GM20431 (cell line): ENCODE results near the gene NSDHL.
"Not testable (repeated sequence)": the region's sequence is repeated elsewhere in the genome, so short reads cannot be mapped to it uniquely, and the experiment has no call there.

Experiments
- in situ Hi-C: fragments of 300-500 bp; cut with MseI, MboI; formaldehyde crosslinking; loops from one replicate; pipeline ENCODE4 v1.15.0; 2020; ENCODE audit warnings: low sequenced_read_pairs; ENCODE audit not compliant: unreplicated experiment

NSDHL gene

GRCh38 chrX:152835470-152835869 lies 4.6 kb downstream of the NSDHL start:
- in situ Hi-C loops: not testable (repeated sequence)

DNA sequence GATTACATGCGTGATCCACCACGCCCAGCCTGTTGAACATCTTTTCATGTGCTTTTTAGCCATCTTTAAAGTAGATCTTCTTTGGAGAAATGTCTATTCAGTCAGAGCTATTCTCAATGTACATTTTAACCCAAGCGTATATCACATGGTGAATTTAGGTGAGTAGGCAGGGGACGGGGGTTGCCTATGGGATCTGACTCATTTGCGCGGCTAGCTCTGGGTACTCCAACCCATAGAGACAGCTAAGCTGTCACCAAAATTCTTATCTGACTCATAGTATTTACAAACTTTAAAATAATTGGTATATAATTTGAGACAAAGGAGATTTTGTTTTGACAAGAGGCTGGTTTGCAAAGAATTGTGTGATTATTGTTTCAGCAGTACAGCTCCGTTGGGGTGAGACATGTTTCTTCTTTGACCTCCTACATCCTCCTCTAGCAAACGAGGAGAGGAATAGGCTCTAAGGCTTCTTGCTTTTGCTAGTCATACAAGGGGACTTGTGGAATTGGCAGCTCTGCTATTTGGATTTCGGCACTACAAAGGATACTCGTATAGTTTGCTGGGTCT lies 12.0 kb downstream of the NSDHL start:
- in situ Hi-C loops: no loop called here

DNA sequence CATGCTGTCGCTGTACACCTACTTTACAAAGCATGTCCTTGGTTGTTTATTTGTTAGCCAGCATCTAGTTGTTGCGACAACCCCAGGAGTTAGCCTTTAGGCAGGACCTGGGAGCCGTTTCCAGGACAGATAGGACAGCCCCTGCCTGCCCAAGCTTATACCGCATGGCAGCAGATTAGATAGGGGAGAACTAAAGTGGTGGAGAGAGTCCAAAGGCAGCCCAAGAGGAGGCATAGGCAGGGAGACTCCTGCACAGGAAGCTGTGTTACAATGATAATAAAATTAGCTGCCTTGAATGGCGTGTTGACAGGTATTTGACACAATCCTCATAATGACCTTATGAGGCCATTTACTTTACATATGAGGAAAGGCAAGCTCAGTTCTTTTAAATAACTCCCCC lies 13.0 kb downstream of the NSDHL start:
- in situ Hi-C loops: no loop called here

DNA sequence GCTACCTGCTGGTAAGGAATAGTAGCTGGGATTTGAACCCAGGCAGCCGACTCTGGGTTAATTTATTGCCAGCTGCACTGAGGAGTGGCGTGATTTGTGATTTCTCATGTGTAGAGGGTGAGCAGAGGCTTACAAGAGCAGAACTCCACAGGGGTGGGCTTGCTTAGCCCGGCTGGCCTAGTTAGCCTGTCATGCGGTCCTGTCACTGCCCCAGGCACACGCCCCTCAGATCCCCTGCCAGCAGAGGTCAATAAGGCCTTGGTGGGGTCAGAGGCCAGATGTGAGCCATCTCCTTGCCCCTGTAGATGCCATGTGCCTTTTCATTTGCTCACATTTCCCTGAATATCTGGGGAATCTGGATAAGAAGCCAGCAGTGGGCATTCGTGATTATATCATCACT lies 13.4 kb downstream of the NSDHL start:
- in situ Hi-C loops: no loop called here

DNA sequence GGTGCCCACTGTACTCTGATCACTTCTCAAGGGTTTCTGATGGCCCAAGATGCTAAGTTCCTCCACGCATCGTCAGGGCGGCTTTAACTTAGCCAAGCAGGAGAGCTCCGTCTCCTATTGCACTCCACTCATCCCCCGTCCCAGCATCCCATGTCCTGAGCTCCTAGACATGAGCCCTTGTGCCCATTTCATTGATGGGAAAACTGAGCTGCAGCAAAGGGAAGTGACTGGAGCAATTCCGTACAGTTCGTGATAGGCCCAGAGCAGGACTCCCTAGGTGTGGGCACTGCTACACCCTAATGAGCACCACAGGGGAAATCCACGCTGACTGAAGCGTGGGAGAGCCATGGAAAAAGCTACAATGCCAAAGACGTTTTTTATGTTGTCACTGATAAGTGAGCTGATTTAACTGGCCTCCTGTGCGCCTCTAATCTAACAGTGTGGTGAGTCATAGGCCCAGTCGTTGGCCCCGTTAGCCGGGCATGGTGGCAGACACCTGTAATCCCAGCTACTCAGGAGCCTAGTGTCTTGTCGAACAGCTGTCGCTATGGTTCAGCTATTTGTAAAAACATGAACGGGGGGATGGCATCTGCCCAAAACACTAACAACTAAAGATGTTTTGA lies 14.9 kb downstream of the NSDHL start:
- in situ Hi-C loops: no loop called here

GRCh38 chrX:152847281-152847680 lies 16.4 kb downstream of the NSDHL start:
- in situ Hi-C loops: no loop called here

GRCh38 chrX:152850465-152850864 lies 19.6 kb downstream of the NSDHL start:
- in situ Hi-C loops: no loop called here

DNA sequence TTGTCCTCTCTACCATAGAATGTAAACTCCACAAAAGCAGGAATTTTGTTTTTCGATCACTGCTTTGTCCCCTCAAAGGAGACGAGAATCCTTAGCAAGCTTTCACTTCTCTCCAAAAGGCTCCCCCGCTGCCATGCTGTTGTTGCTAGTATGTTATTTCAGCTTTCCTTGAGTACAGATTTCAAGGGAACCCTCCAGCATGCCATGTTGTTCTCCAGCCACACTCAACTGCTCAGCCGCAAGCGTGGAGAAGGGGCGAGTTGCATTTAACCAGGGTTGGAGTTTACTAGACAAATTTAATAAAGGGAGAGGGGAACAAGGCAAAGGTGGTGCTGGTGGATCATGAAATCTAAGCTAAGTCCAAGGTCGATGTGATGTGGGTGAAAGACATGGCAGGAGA lies 23.1 kb downstream of the NSDHL start:
- in situ Hi-C loops: no loop called here

DNA sequence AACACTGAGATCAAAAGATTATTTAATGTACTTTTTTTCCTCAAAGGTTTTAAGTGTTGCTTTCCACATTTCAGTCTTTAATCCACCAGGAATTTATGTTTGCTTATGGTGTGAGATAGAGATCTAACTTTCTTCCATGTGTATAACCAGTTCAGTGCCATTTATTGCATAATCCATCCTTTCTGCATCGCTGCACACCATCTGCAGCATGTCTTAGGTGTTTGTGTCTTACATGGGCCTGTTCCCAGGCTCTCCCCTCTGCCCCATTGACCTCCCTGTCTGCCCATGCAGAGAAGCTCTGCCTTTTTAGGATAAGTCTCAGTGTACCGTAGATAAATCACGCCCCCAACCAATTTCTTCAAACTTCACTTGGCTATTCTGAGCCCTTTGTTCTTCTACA lies 30.3 kb downstream of the NSDHL start:
- in situ Hi-C loops: no loop called here

DNA sequence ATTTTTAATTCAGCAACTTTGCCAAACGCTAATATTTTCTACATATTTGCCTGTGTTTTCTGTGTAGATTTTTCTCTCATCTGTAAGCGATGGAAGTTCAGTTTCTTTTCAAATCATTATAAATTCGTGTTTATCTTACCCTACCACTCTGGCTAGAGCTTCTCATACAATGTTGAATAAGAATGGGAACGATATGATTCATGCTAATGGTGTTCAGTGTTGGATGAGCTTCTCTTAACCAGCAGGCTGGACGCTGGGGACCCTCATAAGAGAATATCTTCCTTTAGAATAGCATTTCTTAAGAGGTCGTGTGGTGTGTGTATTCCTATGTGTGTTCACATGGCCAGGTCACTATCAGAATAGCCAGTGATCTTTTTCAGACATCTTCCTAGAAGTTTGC lies 31.0 kb downstream of the NSDHL start:
- in situ Hi-C loops: no loop called here

GRCh38 chrX:152865232-152865920 lies 34.5 kb downstream of the NSDHL start:
- in situ Hi-C loops: no loop called here

- in situ Hi-C loops: no loop called here
Observed at GRCh38 chrX:152866386-152866785, 35.5 kb downstream of the NSDHL start.

DNA sequence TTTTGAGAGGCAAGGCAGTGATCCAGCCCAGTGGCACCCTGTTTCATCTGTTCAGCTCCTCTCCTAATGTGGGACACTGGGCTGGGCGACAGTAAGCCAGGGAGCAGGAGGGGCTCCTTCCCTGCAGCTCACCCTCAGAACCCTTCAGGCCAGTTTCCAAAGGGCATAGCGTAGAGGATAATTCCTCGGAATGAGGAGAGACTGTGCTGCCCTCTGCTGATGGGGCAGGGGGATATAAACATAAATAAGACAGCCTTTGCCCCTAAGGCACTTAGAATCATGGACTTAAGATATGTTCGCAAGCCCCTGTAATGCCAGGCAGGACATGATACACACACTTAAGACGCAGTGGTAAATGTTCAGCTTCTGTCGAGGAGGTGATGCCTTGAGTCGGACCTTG lies 39.1 kb downstream of the NSDHL start:
- in situ Hi-C loops: no loop called here

- in situ Hi-C loops: no loop called here
Observed at GRCh38 chrX:152871260-152871659, 40.4 kb downstream of the NSDHL start.

- in situ Hi-C loops: no loop called here
Observed at GRCh38 chrX:152872522-152872921, 41.7 kb downstream of the NSDHL start.

- in situ Hi-C loops: no loop called here
Observed at GRCh38 chrX:152873361-152873760, 42.5 kb downstream of the NSDHL start.

- in situ Hi-C loops: no loop called here
Observed at GRCh38 chrX:152876931-152877840, 46.3 kb downstream of the NSDHL start.

- in situ Hi-C loops: no loop called here
Observed at GRCh38 chrX:152878976-152879755, 48.3 kb downstream of the NSDHL start.

- in situ Hi-C loops: no loop called here
Observed at GRCh38 chrX:152881289-152881688, 50.4 kb downstream of the NSDHL start.

- in situ Hi-C loops: no loop called here
Observed at GRCh38 chrX:152884171-152884570, 53.3 kb downstream of the NSDHL start.
